GM12878 (cell line): ENCODE measurements around the gene GRIP2. TPM values are rescaled to one million over a fixed set of nuclear protein-coding genes. Genes with fewer than 3 reads are reported as not detected.

Source experiments
- ATAC-seq: fragments of 200-7000 bp; cut with Tn5 transposase; 3 replicates; pipeline ENCODE4 v1.9.1; 2020; ENCODE audit warnings: mild to moderate bottlenecking, moderate library complexity
- BruUV-seq: library from RNA; stranded (reverse); fragments of 400-500 nt; replicated peaks from 2 replicates; lab custom pipeline; 2021; lab: Mats Ljungman, UMichigan
- CTCF ChIA-PET: fragments of 300-600 bp; sonication (Branson Sonifier 250); formaldehyde crosslinking; extraction: SDS; loops from one replicate; lab custom pipeline; 2021; ENCODE audit warnings: inconsistent platforms; lab: Yijun Ruan, JAX
- POLR2A ChIA-PET: fragments of 350-600 bp; formaldehyde crosslinking; extraction: SDS; loops from one replicate; lab custom pipeline; 2021; ENCODE audit warnings: inconsistent platforms; lab: Charles Lee
- RAD21 ChIA-PET: fragments of 300-600 bp; sonication (Branson Sonifier 250); formaldehyde crosslinking; loops from one replicate; lab custom pipeline; 2023; ENCODE audit warnings: antibody characterized with exemption; ENCODE audit not compliant: unreplicated experiment; lab: Charles Lee
- SMC1A ChIA-PET: fragments of 300-600 bp; sonication (Branson Sonifier 250); formaldehyde crosslinking; loops from one replicate; lab custom pipeline; 2023; ENCODE audit not compliant: unreplicated experiment, uncharacterized antibody; lab: Charles Lee
- DNase-seq: peaks from one replicate; pipeline ENCODE4 v3.0.0-alpha.2; 2011; ENCODE audit warnings: low read depth, low spot score
- FAIRE-seq: peaks from 3 replicates; lab custom pipeline; 2011; peaks lifted over from hg19 to GRCh38; lab: Jason Lieb, UNC
- H2AFZ ChIP-seq: 2 replicates; pipeline ENCODE4 v1.6.0; 2011; ENCODE audit warnings: low read depth, low read length, control low read depth; ENCODE audit not compliant: control insufficient read depth
- H3K27ac ChIP-seq: 2 replicates; pipeline ENCODE4 v1.5.1; 2011; ENCODE audit warnings: control low read depth; ENCODE audit not compliant: control insufficient read depth, insufficient read depth
- H3K27me3 ChIP-seq, 2 experiments: replicated peaks in 1 of 2; 2 replicates each; pipeline versions ENCODE4 v1.6.0 to v1.6.1; 2011; ENCODE audit warnings: low read length in 1 of 2; ENCODE audit not compliant: control insufficient read depth in 2 of 2, insufficient read depth in 2 of 2
- H3K36me3 ChIP-seq, 2 experiments: 2 replicates each; pipeline ENCODE4 v1.5.1; 2011; ENCODE audit warnings: low read length in 1 of 2; ENCODE audit not compliant: control insufficient read depth in 2 of 2, insufficient read depth in 2 of 2
- H3K4me1 ChIP-seq: 2 replicates; pipeline ENCODE4 v1.6.1; 2011; ENCODE audit warnings: mild to moderate bottlenecking, low read length, moderate library complexity, mixed read lengths; ENCODE audit not compliant: control insufficient read depth, insufficient read depth
- H3K4me2 ChIP-seq: 2 replicates; pipeline ENCODE4 v1.6.0; 2011; ENCODE audit warnings: control low read depth; ENCODE audit not compliant: control insufficient read depth, insufficient read depth
- H3K4me3 ChIP-seq: fragments of 200-600 bp; sonication (generic); 2 replicates; pipeline ENCODE4 v1.5.1; 2016
- H3K79me2 ChIP-seq: 2 replicates; pipeline ENCODE4 v1.6.0; 2011; ENCODE audit warnings: low read length; ENCODE audit not compliant: control insufficient read depth, insufficient read depth
- H3K9ac ChIP-seq: 2 replicates; pipeline ENCODE4 v1.8.0; 2011; ENCODE audit warnings: low read length, control low read depth, mixed read lengths; ENCODE audit not compliant: control insufficient read depth, insufficient read depth
- H3K9me3 ChIP-seq: replicated peaks from 3 replicates; pipeline ENCODE4 v1.5.1; 2011; ENCODE audit warnings: mild to moderate bottlenecking, low read length; ENCODE audit not compliant: control insufficient read depth, insufficient read depth
- H4K20me1 ChIP-seq: 2 replicates; pipeline ENCODE4 v1.6.0; 2011; ENCODE audit not compliant: control insufficient read depth, insufficient read depth
- BHLHE40 ChIP-seq, 2 experiments: fragments of 450-650 bp in 1 of 2; IDR thresholded peaks; 2 replicates each; pipeline ENCODE4 v1.6.1; 2011 to 2017; ENCODE audit warnings: low read depth in 2 of 2, borderline replicate concordance in 1 of 2, improper control_type of control experiment in 1 of 2, low read length in 1 of 2, mild to moderate bottlenecking in 1 of 2
- HCFC1 ChIP-seq: fragments of 150-350 bp; IDR thresholded peaks from 2 replicates; pipeline ENCODE4 v1.6.1; 2014; ENCODE audit warnings: low read length
- HDAC2 ChIP-seq: fragments of 200-600 bp; sonication (generic); IDR thresholded peaks from 2 replicates; pipeline ENCODE4 v1.6.1; 2017
- HDGF ChIP-seq: fragments of 450-650 bp; IDR thresholded peaks from 2 replicates; pipeline ENCODE4 v1.6.1; 2016; ENCODE audit warnings: antibody characterized with exemption
- KDM1A ChIP-seq: fragments of 200-600 bp; sonication (generic); IDR thresholded peaks from 2 replicates; pipeline ENCODE4 v1.6.1; 2016; ENCODE audit warnings: borderline replicate concordance
- MYB ChIP-seq: fragments of 150-350 bp; IDR thresholded peaks from 2 replicates; pipeline ENCODE4 v1.6.1; 2014; ENCODE audit warnings: mild to moderate bottlenecking, low read depth, low read length, borderline replicate concordance
- RCOR1 ChIP-seq: conservative IDR thresholded peaks from 2 replicates; pipeline ENCODE4 v1.6.1; 2012; ENCODE audit warnings: low read depth, low read length, improper control_type of control experiment
- SP1 ChIP-seq: IDR thresholded peaks from one replicate; pipeline ENCODE4 v1.6.1; 2011; ENCODE audit warnings: low read depth, low read length
- SUZ12 ChIP-seq: fragments of 200-600 bp; sonication (generic); IDR thresholded peaks from one replicate; pipeline ENCODE4 v1.6.1; 2018; ENCODE audit warnings: antibody characterized with exemption, mild to moderate bottlenecking; ENCODE audit not compliant: unreplicated experiment
- WGBS: methylation state at CpG from one replicate; pipeline ENCODE4 v1.1.6; 2016; ENCODE audit warnings: low lambda C conversion rate; ENCODE audit not compliant: insufficient replicate concordance, insufficient coverage; ENCODE audit errors: missing lambda C conversion rate; 5-methylcytosine and 5-hydroxymethylcytosine counted together
- in situ Hi-C: fragments of 300-500 bp; cut with MboI; formaldehyde crosslinking; loops from 9 replicates; pipeline ENCODE4 v1.14.3; 2018; ENCODE audit warnings: mixed read lengths
- intact Hi-C: fragments of 100-400 bp; cut with micrococcal nuclease; formaldehyde crosslinking; loops from one replicate; pipeline ENCODE4 v1.14.2; 2022; ENCODE audit not compliant: unreplicated experiment
- polyA plus RNA-seq, 11 experiments: library from polyadenylated mRNA; depleted of rRNA in 4 of 11; unstranded in 6 of 11; stranded (reverse) in 5 of 11; fragments of >200 nt; fragmentation: Nextera tagmentation in 4 of 11; fragmentation: Illumina TruSeq in 1 of 11; extraction: Ambion mirVana in 4 of 11; extraction: Trizol in 1 of 11; gene quantifications; 1 replicate in 1 of 11; 2 replicates in 10 of 11; pipeline versions ENCODE4 v1.2.1 to v1.2.3, GENCODE V29; 2011 to 2016; ENCODE audit warnings: inconsistent platforms in 2 of 11, missing spikeins in 2 of 11, low read depth in 1 of 11
- total RNA-seq, 4 experiments: library from RNA; depleted of rRNA in 3 of 4; stranded (reverse); fragments of >200 nt in 3 of 4; fragmentation: Illumina TruSeq in 1 of 4; extraction: Trizol in 1 of 4; gene quantifications; 2 replicates each; pipeline versions ENCODE4 v1.2.1 to v1.2.3, GENCODE V29; 2013 to 2021

Gene GRIP2
- total and polyA plus RNA-seq, 10 of the 15 experiments (the other 5 are each of a cell fraction or from before 2014, with no cell fraction given): not detected

GRCh38 chr3:14492948-14493881 lies 46.9 kb downstream of the GRIP2 start:
- no peak overlapping the region for H3K9ac ChIP-seq
- intact Hi-C loops: no loop called here
- H3K79me2 ChIP-seq: no peaks in the 10 kb centered on the region
- SMC1A ChIA-PET: no interaction called here
- H3K27me3 ChIP-seq: no peaks in the 10 kb centered on the region
- CTCF ChIA-PET: no interaction called here
- no peak for TF ChIP-seq HDGF
- TF ChIP-seq KDM1A: no peak
- TF ChIP-seq MYB: no peak
- TF ChIP-seq HCFC1: no peak
- no peak for TF ChIP-seq SUZ12
- no peak for TF ChIP-seq BHLHE40 (IDR thresholded peaks at IDR 0.05; ENCODE audit: borderline replicate concordance in 1 of 2, low read depth in 2 of 2, low read length in 1 of 2)
- no peak for TF ChIP-seq SP1
- no peak for TF ChIP-seq RCOR1
- no peak for TF ChIP-seq HDAC2
- no peaks in the 10 kb centered on the region for H3K4me1 ChIP-seq
- in situ Hi-C loops: no loop called here
- RAD21 ChIA-PET: no interaction called here
- peaks cover 0 to 6% of the 10 kb centered on the region in 2 experiments; a peak in 3 of 4 replicates for H3K36me3 ChIP-seq
- H3K4me3 ChIP-seq: no peak overlapping the region
- FAIRE-seq: no peak
- no peaks in the 10 kb centered on the region for H4K20me1 ChIP-seq
- H3K27ac ChIP-seq: no peak overlapping the region
- BruUV-seq: no TSS peak
- no peak overlapping the region for H3K4me2 ChIP-seq
- POLR2A ChIA-PET: no interaction called here
- 82% methylated on average over 29 of the region's 31 CpGs for WGBS
- no peaks in the 10 kb centered on the region for H3K9me3 ChIP-seq
- no peak for ATAC-seq
- no peak overlapping the region for H2AFZ ChIP-seq
- no peak for DNase-seq
